Renal cortex interstitium (tissue), 15 donors: ENCODE results near the gene POLR1F. TPM values are rescaled to one million over a fixed set of nuclear protein-coding genes. Genes with fewer than 3 reads are reported as not detected.

Experiments used
- DNase-seq, 11 donors: peaks; one replicate each; pipeline ENCODE4 v3.0.0-alpha.2; 2013; ENCODE audit warnings: low read depth in 9 of 11, low spot score in 4 of 11; ENCODE audit errors: extremely low read depth in 1 of 11
- long read RNA-seq, 16 experiments: transcript quantifications; one replicate each; lab custom pipeline, GENCODE V29; 2026
- polyA plus RNA-seq, 3 donors: library from polyadenylated mRNA; unstranded; fragments of 120-200 nt; gene quantifications; one replicate each; pipeline ENCODE4 v1.2.1, GENCODE V29; 2013; ENCODE audit not compliant: insufficient read length in 3 of 3

Gene POLR1F
- 10 to 100 TPM; 19.4 to 23.9 (median 23.9) TPM for polyA plus RNA-seq
- long read RNA-seq, donor 1, transcript TWISTNB-201 (4 exons, 3,942 nt) = major isoform, 16 of 18 reads
- long read RNA-seq, donor 1, partial matches to known transcripts = 0 of 18 reads
- long read RNA-seq, donor 1, other reads (novel, unspliced or antisense) = 0 of 18 reads
- long read RNA-seq, donor 2, transcript TWISTNB-201 (4 exons, 3,942 nt) = major isoform, 16 of 20 reads
- long read RNA-seq, donor 2, partial matches to known transcripts = 0 of 20 reads
- long read RNA-seq, donor 2, other reads (novel, unspliced or antisense) = 0 of 20 reads
- long read RNA-seq, donor 3, transcript TWISTNB-201 (4 exons, 3,942 nt) = major isoform, 21 of 24 reads
- long read RNA-seq, donor 3, partial matches to known transcripts = 0 of 24 reads
- long read RNA-seq, donor 3, other reads (novel, unspliced or antisense) = 0 of 24 reads
- long read RNA-seq, donor 4, transcript TWISTNB-201 (4 exons, 3,942 nt) = major isoform, 9 of 9 reads
- long read RNA-seq, donor 4, partial matches to known transcripts = 0 of 9 reads
- long read RNA-seq, donor 4, other reads (novel, unspliced or antisense) = 0 of 9 reads
- long read RNA-seq, donor 5 = 0 reads
- long read RNA-seq, donor 6, transcript TWISTNB-201 (4 exons, 3,942 nt) = major isoform, 19 of 39 reads
- long read RNA-seq, donor 6, partial matches to known transcripts = 16 of 39 reads
- long read RNA-seq, donor 6, other reads (novel, unspliced or antisense) = 0 of 39 reads
- long read RNA-seq, donor 7, transcript TWISTNB-201 (4 exons, 3,942 nt) = major isoform, 12 of 26 reads
- long read RNA-seq, donor 7, partial matches to known transcripts = 14 of 26 reads
- long read RNA-seq, donor 7, other reads (novel, unspliced or antisense) = 0 of 26 reads
- long read RNA-seq, donor 8 = 0 reads
- long read RNA-seq, donor 9, transcript TWISTNB-201 (4 exons, 3,942 nt) = major isoform, 17 of 18 reads
- long read RNA-seq, donor 9, partial matches to known transcripts = 0 of 18 reads
- long read RNA-seq, donor 9, other reads (novel, unspliced or antisense) = 0 of 18 reads
- long read RNA-seq, donor 10, transcript TWISTNB-201 (4 exons, 3,942 nt) = major isoform, 18 of 20 reads
- long read RNA-seq, donor 10, partial matches to known transcripts = 0 of 20 reads
- long read RNA-seq, donor 10, other reads (novel, unspliced or antisense) = 0 of 20 reads
- long read RNA-seq, donor 11, transcript TWISTNB-201 (4 exons, 3,942 nt) = major isoform, 5 of 6 reads
- long read RNA-seq, donor 11, partial matches to known transcripts = 0 of 6 reads
- long read RNA-seq, donor 11, other reads (novel, unspliced or antisense) = 0 of 6 reads
- long read RNA-seq, donor 12, partial matches to known transcripts = 0 of 3 reads
- long read RNA-seq, donor 12, other reads (novel, unspliced or antisense) = 0 of 3 reads
- long read RNA-seq, donor 13 = 0 reads
- long read RNA-seq, donor 14, transcript TWISTNB-201 (4 exons, 3,942 nt) = major isoform, 13 of 17 reads
- long read RNA-seq, donor 14, partial matches to known transcripts = 0 of 17 reads
- long read RNA-seq, donor 14, other reads (novel, unspliced or antisense) = 0 of 17 reads
- long read RNA-seq, donor 15, transcript TWISTNB-201 (4 exons, 3,942 nt) = major isoform, 9 of 9 reads
- long read RNA-seq, donor 15, partial matches to known transcripts = 0 of 9 reads
- long read RNA-seq, donor 15, other reads (novel, unspliced or antisense) = 0 of 9 reads
- long read RNA-seq, donor 16, transcript TWISTNB-201 (4 exons, 3,942 nt) = major isoform, 33 of 36 reads
- long read RNA-seq, donor 16, partial matches to known transcripts = 0 of 36 reads
- long read RNA-seq, donor 16, other reads (novel, unspliced or antisense) = 0 of 36 reads

- DNase-seq = peak; percentile 89 to 98 (median 96)
These were observed at the start of gene POLR1F for GRCh38 chr7:19708397-19709248. POLR1F (minus strand) TSS chr7:19709037; CDS start chr7:19709016, 21 bp downstream.

GRCh38 chr7:19754521-19755116 is 45.8 kb upstream of the POLR1F start:
- DNase-seq = peak in 2 of 11 donors; percentile 12 to 27

- no peak for DNase-seq
These were observed 43.2 kb upstream of the POLR1F start for GRCh38 chr7:19752020-19752419.

- no peak for DNase-seq
These were observed 40.8 kb upstream of the POLR1F start for GRCh38 chr7:19749658-19750057.

GRCh38 chr7:19747740-19748339 is 39.0 kb upstream of the POLR1F start:
- peak in 6 of 11 donors; percentile 6 to 22 (median 12) for DNase-seq

GRCh38 chr7:19744075-19744474 is 35.2 kb upstream of the POLR1F start:
- no peak for DNase-seq

- DNase-seq = no peak
These were observed 19.9 kb upstream of the POLR1F start for GRCh38 chr7:19728716-19729115.

GRCh38 chr7:19725770-19726169 is 16.9 kb upstream of the POLR1F start:
- DNase-seq = no peak

GRCh38 chr7:19715499-19715898 is 6.7 kb upstream of the POLR1F start:
- DNase-seq = no peak

GRCh38 chr7:19713676-19714075 is 4.8 kb upstream of the POLR1F start:
- peak in 8 of 11 donors; percentile 4 to 38 (median 23) for DNase-seq

- peak in 1 of 11 donors; percentile 2 for DNase-seq
These were observed 377 bp upstream of the POLR1F start for GRCh38 chr7:19709249-19709578.

GRCh38 chr7:19707240-19707639 is 1.6 kb downstream of the POLR1F start:
- DNase-seq = no peak

- no peak for DNase-seq
These were observed 3.2 kb downstream of the POLR1F start for GRCh38 chr7:19705663-19706062.

GRCh38 chr7:19701471-19701870 is 7.4 kb downstream of the POLR1F start:
- DNase-seq = no peak

- DNase-seq = no peak
These were observed 7.9 kb downstream of the POLR1F start for GRCh38 chr7:19700936-19701335.

- no peak for DNase-seq
These were observed 10.5 kb downstream of the POLR1F start for GRCh38 chr7:19698331-19698730.
